HG03103 (cell line): ENCODE results near the gene CCBE1.
A peak's percentile ranks its signal among the peaks of the same experiment; 100 is the strongest.
"Not testable (repeated sequence)": the region's sequence is repeated elsewhere in the genome, so short reads cannot be mapped to it uniquely, and the experiment has no call there.

Experiments
- ATAC-seq: cut with Tn5 transposase; IDR thresholded peaks from one replicate; pipeline ENCODE4 v1.9.1; 2021; ENCODE audit warnings: low read depth; ENCODE audit not compliant: unreplicated experiment

CCBE1 gene

GRCh38 chr18:59717291-59717690 lies 20.1 kb upstream of the CCBE1 start:
- no peak for ATAC-seq

GRCh38 chr18:59715966-59716369 lies 18.7 kb upstream of the CCBE1 start:
- ATAC-seq = no peak

- ATAC-seq = no peak
These were observed 18.2 kb upstream of the CCBE1 start for GRCh38 chr18:59715445-59715844.

- not testable (repeated sequence) for ATAC-seq
These were observed 16.9 kb upstream of the CCBE1 start for GRCh38 chr18:59714096-59714495.

- no peak for ATAC-seq
These were observed 15.1 kb upstream of the CCBE1 start for GRCh38 chr18:59712311-59712710.

- ATAC-seq = no peak
These were observed 11.8 kb upstream of the CCBE1 start for GRCh38 chr18:59708988-59709387.

GRCh38 chr18:59707306-59707705 lies 10.1 kb upstream of the CCBE1 start:
- no peak for ATAC-seq

GRCh38 chr18:59706499-59706898 lies 9.3 kb upstream of the CCBE1 start:
- ATAC-seq = no peak

- no peak for ATAC-seq
These were observed 7.9 kb upstream of the CCBE1 start for GRCh38 chr18:59705145-59705544.

- no peak for ATAC-seq
These were observed 6.9 kb upstream of the CCBE1 start for GRCh38 chr18:59704146-59704545.

- ATAC-seq = no peak
These were observed 4.0 kb upstream of the CCBE1 start for GRCh38 chr18:59701272-59701671.

- ATAC-seq = no peak
These were observed 3.3 kb upstream of the CCBE1 start for GRCh38 chr18:59700535-59700967.

- no peak for ATAC-seq
These were observed 2.7 kb upstream of the CCBE1 start for GRCh38 chr18:59699750-59700534.

GRCh38 chr18:59699061-59699460 lies 1.8 kb upstream of the CCBE1 start:
- no peak for ATAC-seq

GRCh38 chr18:59696311-59697235 lies 650 bp downstream of the CCBE1 start:
- ATAC-seq = peak; percentile 37

- ATAC-seq = no peak
These were observed 1.7 kb downstream of the CCBE1 start for GRCh38 chr18:59695551-59695950.

- no peak for ATAC-seq
These were observed 2.4 kb downstream of the CCBE1 start for GRCh38 chr18:59694824-59695223.

- ATAC-seq = no peak
These were observed 5.2 kb downstream of the CCBE1 start for GRCh38 chr18:59691996-59692395.

- no peak for ATAC-seq
These were observed 6.2 kb downstream of the CCBE1 start for GRCh38 chr18:59690996-59691395.

GRCh38 chr18:59690186-59690982 lies 6.8 kb downstream of the CCBE1 start:
- ATAC-seq = no peak

GRCh38 chr18:59689756-59690155 lies 7.5 kb downstream of the CCBE1 start:
- no peak for ATAC-seq
